Retinal pigment epithelial cell (primary cell): ENCODE measurements around the gene SSR3.

Experiments used
- DNase-seq: peaks from one replicate; pipeline ENCODE4 v3.0.0-alpha.2; 2010; ENCODE audit warnings: low read depth
- H3K4me3 ChIP-seq: 2 replicates; pipeline ENCODE4 v1.5.1; 2011; ENCODE audit warnings: mild to moderate bottlenecking, low read length, control low read depth, moderate library complexity
- CTCF ChIP-seq: conservative IDR thresholded peaks from 2 replicates; pipeline ENCODE4 v1.5.1; 2011; ENCODE audit warnings: low read depth, low read length, control low read depth, inconsistent platforms

Gene SSR3

GRCh38 chr3:156554842-156555687 lies at the start of gene SSR3:
TSS of gene SSR3 (minus strand) at chr3:156555117. CDS start at chr3:156555089, 28 bp downstream.
- H3K4me3 ChIP-seq = peak within 1 kb of the TSS; percentile 93
- no peak for TF ChIP-seq CTCF
- peak; percentile 99 for DNase-seq

- no peak for DNase-seq
- H3K4me3 ChIP-seq = no peak overlapping the region
- TF ChIP-seq CTCF = no peak
Observed at GRCh38 chr3:156604064-156604641, 49.2 kb upstream of the SSR3 start.

- no peak overlapping the region for H3K4me3 ChIP-seq
- no peak for DNase-seq
- no peak for TF ChIP-seq CTCF
Observed at GRCh38 chr3:156603379-156604017, 48.6 kb upstream of the SSR3 start.

- H3K4me3 ChIP-seq = no peak overlapping the region
- no peak for TF ChIP-seq CTCF
- DNase-seq = peak; percentile 86
Observed at GRCh38 chr3:156602424-156602823, 47.5 kb upstream of the SSR3 start.

- no peak overlapping the region for H3K4me3 ChIP-seq
- no peak for DNase-seq
- no peak for TF ChIP-seq CTCF
Observed at GRCh38 chr3:156601497-156601896, 46.6 kb upstream of the SSR3 start.

GRCh38 chr3:156600834-156601233 lies 45.9 kb upstream of the SSR3 start:
- H3K4me3 ChIP-seq = no peak overlapping the region
- no peak for DNase-seq
- TF ChIP-seq CTCF = no peak
